ENCODE results near the gene MAPK12.

Gene MAPK12

DNA sequence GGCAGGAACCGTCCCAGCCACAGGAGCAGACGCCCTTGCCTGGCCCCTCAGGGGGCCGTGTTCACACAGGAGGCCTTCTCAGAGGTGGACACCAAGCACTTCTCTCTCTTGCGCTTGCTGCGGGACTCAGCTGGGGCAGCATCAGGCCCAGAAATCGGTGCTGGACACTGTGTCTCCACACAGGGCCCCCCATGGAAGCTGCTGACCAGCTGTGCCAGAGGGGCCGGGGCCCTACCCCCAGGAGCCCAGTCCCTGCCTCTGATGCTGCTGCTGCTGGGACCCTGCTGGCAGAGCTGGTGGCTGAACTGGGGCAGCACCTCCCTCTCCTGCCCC is 42.0 kb upstream of the MAPK12 start:
- TF ChIP-seq, protein P1, sequence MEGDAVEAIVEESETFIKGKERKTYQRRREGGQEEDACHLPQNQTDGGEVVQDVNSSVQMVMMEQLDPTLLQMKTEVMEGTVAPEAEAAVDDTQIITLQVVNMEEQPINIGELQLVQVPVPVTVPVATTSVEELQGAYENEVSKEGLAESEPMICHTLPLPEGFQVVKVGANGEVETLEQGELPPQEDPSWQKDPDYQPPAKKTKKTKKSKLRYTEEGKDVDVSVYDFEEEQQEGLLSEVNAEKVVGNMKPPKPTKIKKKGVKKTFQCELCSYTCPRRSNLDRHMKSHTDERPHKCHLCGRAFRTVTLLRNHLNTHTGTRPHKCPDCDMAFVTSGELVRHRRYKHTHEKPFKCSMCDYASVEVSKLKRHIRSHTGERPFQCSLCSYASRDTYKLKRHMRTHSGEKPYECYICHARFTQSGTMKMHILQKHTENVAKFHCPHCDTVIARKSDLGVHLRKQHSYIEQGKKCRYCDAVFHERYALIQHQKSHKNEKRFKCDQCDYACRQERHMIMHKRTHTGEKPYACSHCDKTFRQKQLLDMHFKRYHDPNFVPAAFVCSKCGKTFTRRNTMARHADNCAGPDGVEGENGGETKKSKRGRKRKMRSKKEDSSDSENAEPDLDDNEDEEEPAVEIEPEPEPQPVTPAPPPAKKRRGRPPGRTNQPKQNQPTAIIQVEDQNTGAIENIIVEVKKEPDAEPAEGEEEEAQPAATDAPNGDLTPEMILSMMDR (IDR thresholded peaks at IDR 0.05; ENCODE audit: extremely low read depth, missing control alignments), result no peak
- DNase-seq (ENCODE audit: low spot score), result no peak

DNA sequence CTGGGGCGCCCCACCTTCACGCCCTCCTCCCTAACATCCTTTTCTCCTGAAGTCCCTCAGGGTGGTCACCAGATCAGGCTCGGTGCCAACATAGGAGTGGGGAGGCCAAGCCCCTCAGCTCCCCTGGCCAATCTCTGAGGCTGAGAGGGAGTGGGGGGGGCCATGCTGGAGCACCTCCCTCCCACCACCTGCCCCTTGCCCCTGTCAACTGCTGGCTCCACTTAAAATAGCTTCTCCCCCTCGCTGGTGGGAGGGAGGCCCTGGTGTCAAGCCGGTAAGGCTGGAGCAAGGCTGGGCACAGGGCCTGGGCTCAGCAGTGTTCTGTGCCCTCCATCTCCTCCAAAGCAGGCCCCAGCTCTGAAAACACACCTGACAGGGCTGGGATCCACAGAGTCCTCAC is 41.1 kb upstream of the MAPK12 start:
- TF ChIP-seq, protein P1 (IDR thresholded peaks at IDR 0.05; ENCODE audit: extremely low read depth, missing control alignments), result no peak
- DNase-seq (ENCODE audit: low spot score), result no peak

DNA sequence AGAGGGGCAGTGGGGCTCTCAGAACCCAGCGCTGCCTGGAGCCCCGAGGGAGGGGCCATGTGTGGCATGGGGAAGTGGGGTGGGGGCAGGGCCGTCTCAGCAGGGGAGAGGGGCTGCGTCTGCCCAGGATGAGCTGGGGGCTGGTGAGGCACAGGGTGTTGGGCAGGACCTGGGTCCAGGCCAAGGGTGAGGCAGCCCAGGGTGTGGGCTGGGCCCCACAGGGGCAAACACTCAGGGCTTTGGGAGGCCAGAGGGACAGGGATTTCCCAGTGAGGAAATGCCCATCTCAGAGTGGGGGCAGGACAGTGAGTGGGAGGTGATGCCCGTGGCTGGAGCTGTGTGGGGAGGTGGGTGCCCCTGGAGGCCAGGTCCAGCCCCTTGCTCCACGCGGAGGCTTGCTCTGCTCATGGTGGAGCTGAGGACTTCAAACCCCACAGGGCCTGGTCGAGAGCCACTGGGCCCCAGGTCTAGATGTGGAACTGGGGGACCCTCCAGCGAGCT is 40.6 kb upstream of the MAPK12 start:
- TF ChIP-seq, protein P1 (IDR thresholded peaks at IDR 0.05; ENCODE audit: extremely low read depth, missing control alignments), result no peak
- DNase-seq (ENCODE audit: low spot score), result no peak

DNA sequence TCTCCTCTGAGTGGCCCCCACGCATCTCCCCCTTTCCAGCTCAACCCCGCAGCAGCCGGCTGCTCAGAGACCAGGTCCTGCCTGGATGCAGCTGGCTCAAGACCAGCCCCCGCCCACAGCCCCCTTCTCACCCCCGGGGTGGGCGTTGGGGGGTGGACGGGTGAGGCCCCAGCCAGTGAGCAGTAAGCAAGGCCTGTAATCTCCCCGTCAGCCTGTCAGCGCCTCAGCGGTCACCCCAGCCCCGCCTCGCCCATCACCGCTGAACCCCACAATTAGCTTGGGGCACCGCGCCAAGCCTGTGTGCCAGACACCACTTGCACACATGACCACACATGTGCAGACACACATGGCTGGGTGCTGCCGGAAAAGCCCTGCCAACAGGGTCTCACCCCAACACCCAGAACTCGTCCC is 40.1 kb upstream of the MAPK12 start:
- DNase-seq (ENCODE audit: low spot score), result no peak
- TF ChIP-seq, protein P1 (IDR thresholded peaks at IDR 0.05; ENCODE audit: extremely low read depth, missing control alignments), result no peak

DNA sequence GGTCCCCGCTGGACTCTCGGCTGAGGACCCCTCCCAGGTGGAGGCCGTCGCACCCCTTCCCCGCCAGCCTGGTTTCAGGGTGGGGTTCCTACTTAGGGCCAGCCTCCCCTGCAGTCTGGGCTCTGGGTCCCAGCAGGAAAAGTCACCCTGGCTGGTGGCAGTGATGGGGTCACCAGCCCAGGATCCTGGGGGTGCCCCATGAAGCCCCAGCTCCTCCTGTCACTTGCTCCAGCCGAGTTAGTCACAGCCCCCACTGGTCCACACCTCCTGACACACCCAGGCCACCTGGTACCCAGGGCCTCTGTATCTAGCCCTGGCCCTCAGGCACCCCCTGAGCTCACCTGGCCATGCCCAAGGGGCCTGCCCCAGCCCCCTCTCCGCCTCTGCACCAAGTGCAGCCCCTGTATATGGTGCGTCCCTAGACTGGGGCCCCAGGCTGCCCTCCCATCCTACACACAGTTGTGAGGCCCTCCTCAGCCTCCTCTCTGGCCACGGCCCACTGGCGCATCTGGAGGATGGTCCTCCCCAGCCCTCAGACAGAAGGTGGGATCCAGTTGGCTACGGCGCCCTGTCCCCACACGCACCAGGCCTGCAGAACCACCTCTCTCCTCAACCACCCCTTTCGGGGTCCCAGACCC is 39.3 kb upstream of the MAPK12 start:
- TF ChIP-seq, protein P1 (IDR thresholded peaks at IDR 0.05; ENCODE audit: extremely low read depth, missing control alignments), result no peak
- DNase-seq (ENCODE audit: low spot score), result no peak

DNA sequence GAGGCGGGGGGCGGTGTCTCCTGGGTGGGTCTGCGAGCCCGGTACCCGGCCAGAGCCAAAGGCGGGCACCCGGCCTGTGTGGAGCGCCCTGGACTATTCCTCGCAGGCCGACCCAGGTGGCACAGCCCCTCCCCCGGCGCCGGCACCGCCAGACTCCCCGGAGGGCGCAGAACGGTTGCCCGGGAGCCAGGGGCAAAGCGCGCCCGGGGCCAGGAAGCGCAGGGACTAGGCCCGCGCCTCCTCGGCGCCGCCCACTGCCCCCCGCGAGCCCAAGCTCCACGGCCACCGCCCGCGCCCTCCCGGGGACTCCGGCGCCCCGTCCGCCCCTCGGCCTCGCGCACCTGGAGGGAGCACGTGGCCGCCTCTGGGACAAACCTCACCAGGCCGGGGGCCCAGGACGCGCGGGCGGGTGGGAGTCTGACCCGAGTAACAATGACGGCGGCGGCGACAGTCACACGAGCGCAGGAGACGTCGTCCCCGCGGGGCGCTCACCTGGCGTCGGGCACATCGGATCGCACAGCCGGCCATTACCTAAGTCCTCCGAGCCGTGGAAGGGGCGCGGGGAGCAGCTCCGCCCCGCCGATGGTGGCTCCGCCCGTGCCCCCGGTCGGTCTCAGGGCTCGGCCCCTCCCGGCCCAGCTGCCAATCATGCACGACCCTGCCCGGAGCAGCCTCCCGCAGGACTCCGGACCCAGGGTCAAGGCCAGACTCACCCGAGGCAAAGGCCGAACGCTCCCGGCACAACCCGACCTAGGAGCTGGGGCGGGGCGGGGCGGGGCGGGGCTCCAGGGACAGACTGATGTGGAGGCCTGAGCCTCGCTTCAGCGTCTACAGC is 38.5 kb upstream of the MAPK12 start:
- DNase-seq (ENCODE audit: low spot score), result no peak
- TF ChIP-seq, protein P1 (IDR thresholded peaks at IDR 0.05; ENCODE audit: extremely low read depth, missing control alignments), result no peak

Measured in GM20000 (cell line).